ENCODE results near the gene C1QL4. TPM values are rescaled to one million over a fixed set of nuclear protein-coding genes. Genes with fewer than 3 reads are reported as not detected.

Gene C1QL4
- total RNA-seq, 4 donors from 2014 or later: not detected

DNA sequence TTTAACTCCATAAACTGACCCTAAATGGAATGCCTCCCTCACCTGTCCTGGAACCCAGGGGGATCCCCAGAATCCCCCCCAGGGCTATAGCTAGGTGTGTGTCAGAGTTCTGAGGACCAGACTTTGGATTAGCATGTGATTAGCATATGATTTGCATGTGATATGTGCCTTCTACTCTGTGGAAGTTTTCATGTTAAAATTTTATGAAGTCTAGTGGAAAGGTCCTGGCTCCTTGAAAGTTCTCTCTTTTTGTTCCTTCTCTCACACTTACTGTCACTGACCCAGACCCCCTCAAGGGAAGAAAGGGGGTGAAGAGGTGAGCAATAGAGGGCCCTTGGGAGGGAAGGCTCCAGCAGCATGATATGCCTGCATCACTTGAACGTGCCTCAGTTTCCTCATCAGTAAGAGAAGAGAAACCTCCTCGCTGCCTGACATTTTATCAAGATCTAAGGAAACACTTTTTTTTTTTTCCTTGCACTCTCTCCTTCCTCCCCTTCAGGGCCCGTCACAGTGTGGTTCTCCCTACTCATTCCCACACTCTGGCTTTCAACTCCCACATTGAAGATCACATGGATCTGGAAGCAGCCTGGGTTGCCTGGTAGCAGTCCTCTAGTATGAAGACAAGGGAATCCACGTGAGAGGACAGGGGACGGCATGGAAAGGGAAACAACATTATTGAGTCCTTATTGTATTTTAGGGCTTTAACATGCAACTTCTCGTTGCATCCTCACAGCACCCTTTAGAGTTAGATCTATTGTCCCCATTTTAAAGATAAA, 3.3 kb upstream of the C1QL4 start:
- no peak overlapping the region for H3K4me3 ChIP-seq
- no peaks in the 10 kb centered on the region for H3K36me3 ChIP-seq
- peaks cover 5 to 24% of the 10 kb centered on the region in 2 donors for H3K27me3 ChIP-seq
- DNase-seq: peak in 1 of 3 donors; percentile 7
- TF ChIP-seq POLR2A (IDR thresholded peaks at IDR 0.05): no peak
- TF ChIP-seq, protein P1, sequence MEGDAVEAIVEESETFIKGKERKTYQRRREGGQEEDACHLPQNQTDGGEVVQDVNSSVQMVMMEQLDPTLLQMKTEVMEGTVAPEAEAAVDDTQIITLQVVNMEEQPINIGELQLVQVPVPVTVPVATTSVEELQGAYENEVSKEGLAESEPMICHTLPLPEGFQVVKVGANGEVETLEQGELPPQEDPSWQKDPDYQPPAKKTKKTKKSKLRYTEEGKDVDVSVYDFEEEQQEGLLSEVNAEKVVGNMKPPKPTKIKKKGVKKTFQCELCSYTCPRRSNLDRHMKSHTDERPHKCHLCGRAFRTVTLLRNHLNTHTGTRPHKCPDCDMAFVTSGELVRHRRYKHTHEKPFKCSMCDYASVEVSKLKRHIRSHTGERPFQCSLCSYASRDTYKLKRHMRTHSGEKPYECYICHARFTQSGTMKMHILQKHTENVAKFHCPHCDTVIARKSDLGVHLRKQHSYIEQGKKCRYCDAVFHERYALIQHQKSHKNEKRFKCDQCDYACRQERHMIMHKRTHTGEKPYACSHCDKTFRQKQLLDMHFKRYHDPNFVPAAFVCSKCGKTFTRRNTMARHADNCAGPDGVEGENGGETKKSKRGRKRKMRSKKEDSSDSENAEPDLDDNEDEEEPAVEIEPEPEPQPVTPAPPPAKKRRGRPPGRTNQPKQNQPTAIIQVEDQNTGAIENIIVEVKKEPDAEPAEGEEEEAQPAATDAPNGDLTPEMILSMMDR (IDR thresholded peaks at IDR 0.05): no peak
- H3K27ac ChIP-seq: no peak overlapping the region
- H3K4me1 ChIP-seq: peaks cover 7 to 52% (median 32%) of the 10 kb centered on the region in 4 donors
- no peaks in the 10 kb centered on the region for H3K9me3 ChIP-seq

GRCh38 chr12:49339464-49339861, 2.5 kb upstream of the C1QL4 start:
- H3K9me3 ChIP-seq: no peaks in the 10 kb centered on the region
- DNase-seq: peak in 2 of 3 donors; percentile 79
- TF ChIP-seq POLR2A (IDR thresholded peaks at IDR 0.05): no peak
- TF ChIP-seq, protein P1 (IDR thresholded peaks at IDR 0.05): no peak
- no peaks in the 10 kb centered on the region for H3K36me3 ChIP-seq
- H3K4me1 ChIP-seq: peaks cover 7 to 47% (median 27%) of the 10 kb centered on the region in 4 donors
- no peak overlapping the region for H3K4me3 ChIP-seq
- H3K27ac ChIP-seq: no peak overlapping the region
- peaks cover 5 to 22% of the 10 kb centered on the region in 2 donors for H3K27me3 ChIP-seq

DNA sequence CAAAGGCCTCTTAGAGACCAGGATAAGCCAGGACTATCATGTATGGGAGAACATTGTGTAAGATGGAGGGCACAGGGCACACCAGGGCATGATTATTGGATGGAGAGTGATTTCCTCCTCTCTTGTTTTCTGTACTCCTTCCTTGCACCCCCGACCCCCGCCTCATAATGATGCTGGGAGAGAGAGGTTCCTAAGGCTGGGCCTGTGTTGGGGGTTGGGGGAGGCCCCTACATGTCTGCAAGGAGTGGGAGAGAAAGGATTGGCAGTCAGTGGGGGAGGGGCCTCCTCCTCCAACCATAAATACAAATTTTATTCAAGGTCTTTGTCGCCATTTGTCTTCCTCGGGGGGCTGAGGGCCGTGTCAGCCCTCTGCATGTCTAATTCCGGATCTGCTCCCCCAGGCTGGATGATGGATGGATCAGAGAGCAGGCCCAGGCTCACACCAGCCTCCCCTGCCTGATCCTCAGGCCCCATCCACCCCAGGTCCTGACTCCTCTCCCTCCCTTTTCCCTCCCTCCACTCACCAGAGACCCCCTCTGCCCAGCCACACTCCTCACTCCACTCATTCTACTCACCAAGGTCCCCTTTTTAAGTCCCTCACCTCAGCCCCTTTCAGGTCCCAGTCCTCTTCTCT, 2.0 kb upstream of the C1QL4 start:
- H3K36me3 ChIP-seq: no peaks in the 10 kb centered on the region
- no peak for DNase-seq
- no peak overlapping the region for H3K27ac ChIP-seq
- TF ChIP-seq POLR2A (IDR thresholded peaks at IDR 0.05): no peak
- TF ChIP-seq, protein P1 (IDR thresholded peaks at IDR 0.05): no peak
- H3K4me3 ChIP-seq: no peak overlapping the region
- H3K4me1 ChIP-seq: peaks cover 7 to 45% (median 26%) of the 10 kb centered on the region in 4 donors
- peaks cover 5 to 26% of the 10 kb centered on the region in 2 donors for H3K27me3 ChIP-seq
- no peaks in the 10 kb centered on the region for H3K9me3 ChIP-seq

- Histone ChIP-seq H3K36me3 (no peaks in the 10 kb centered on the region), H3K4me1 (peaks cover 0 to 35% (median 12%) of the 10 kb centered on the region in 4 donors), H3K9me3 (no peaks in the 10 kb centered on the region), H3K27ac (no peak overlapping the region), H3K4me3 (no peak overlapping the region), H3K27me3 (peaks cover 5 to 29% of the 10 kb centered on the region in 2 donors)
- TF ChIP-seq POLR2A (IDR thresholded peaks at IDR 0.05): no peak
- TF ChIP-seq, protein P1 (IDR thresholded peaks at IDR 0.05): no peak
- DNase-seq: no peak
Observed at GRCh38 chr12:49335955-49336644, 888 bp downstream of the C1QL4 start.

DNA sequence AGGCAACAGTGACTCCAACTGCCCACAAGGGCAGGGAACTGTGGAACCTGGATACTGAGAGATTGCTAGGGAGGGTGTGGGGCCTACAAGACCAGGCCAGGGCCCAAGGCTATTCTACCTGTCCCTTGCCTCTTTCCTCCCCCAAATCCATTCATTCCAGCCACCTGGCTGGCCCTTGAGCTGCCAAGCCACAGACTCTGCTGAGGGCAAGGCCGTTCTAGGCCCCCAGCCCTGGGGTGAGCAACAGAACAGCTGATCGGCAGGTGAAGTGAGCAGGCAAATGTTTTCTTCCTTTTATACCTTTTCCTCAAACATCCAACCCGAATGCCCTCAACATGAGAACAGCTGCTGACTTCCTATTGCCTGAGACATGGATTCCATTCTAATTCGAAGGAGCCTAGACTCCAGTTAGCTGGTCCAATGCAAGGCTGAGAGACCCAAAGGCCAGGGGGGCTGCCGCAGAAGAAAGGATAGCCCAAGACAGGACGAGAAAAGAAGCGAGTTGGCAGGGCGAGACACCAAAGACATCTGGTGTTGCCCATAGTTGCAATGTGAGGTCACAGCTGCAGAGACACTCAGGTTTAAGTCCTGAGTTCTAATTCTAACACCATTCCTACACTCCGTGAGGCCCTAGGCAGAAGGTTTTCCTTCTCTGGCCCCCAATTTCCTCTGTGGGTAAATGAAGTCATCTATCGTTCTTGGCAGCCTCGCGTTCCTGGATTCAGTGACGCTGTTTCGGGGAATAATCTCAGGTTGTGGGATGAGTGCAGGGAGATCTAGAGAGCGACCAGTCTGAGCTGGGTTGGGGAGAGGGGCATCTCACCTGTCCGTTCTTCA, 1.7 kb downstream of the C1QL4 start:
- no peaks in the 10 kb centered on the region for H3K9me3 ChIP-seq
- H3K4me3 ChIP-seq: no peak overlapping the region
- TF ChIP-seq, protein P1 (IDR thresholded peaks at IDR 0.05): no peak
- no peak for TF ChIP-seq POLR2A (IDR thresholded peaks at IDR 0.05)
- DNase-seq: no peak
- no peak overlapping the region for H3K27ac ChIP-seq
- peaks cover 5 to 29% of the 10 kb centered on the region in 2 donors for H3K27me3 ChIP-seq
- peaks cover 0 to 36% (median 12%) of the 10 kb centered on the region in 4 donors for H3K4me1 ChIP-seq
- H3K36me3 ChIP-seq: no peaks in the 10 kb centered on the region

Measured in Peyer's patch (tissue), 4 donors.